ENCODE results near the gene GLI3.

Gene GLI3

GRCh38 chr7:42142089-42142488, 94.9 kb downstream of the GLI3 start:
- no peak overlapping the region for H3K4me3 ChIP-seq (ENCODE audit: low read length)
- no peak for DNase-seq (ENCODE audit: low read depth)
- TF ChIP-seq CTCF (IDR thresholded peaks at IDR 0.05; ENCODE audit: insufficient read depth, low read depth, low read length, missing control alignments), result no peak

- H3K4me3 ChIP-seq (ENCODE audit: low read length), result no peak overlapping the region
- DNase-seq (ENCODE audit: low read depth), result no peak
- no peak for TF ChIP-seq CTCF (IDR thresholded peaks at IDR 0.05; ENCODE audit: insufficient read depth, low read depth, low read length, missing control alignments)
Observed at GRCh38 chr7:42139751-42140150, 97.3 kb downstream of the GLI3 start.

GRCh38 chr7:42138691-42139090, 98.3 kb downstream of the GLI3 start:
- no peak overlapping the region for H3K4me3 ChIP-seq (ENCODE audit: low read length)
- DNase-seq (ENCODE audit: low read depth), result no peak
- TF ChIP-seq CTCF (IDR thresholded peaks at IDR 0.05; ENCODE audit: insufficient read depth, low read depth, low read length, missing control alignments), result no peak

DNA sequence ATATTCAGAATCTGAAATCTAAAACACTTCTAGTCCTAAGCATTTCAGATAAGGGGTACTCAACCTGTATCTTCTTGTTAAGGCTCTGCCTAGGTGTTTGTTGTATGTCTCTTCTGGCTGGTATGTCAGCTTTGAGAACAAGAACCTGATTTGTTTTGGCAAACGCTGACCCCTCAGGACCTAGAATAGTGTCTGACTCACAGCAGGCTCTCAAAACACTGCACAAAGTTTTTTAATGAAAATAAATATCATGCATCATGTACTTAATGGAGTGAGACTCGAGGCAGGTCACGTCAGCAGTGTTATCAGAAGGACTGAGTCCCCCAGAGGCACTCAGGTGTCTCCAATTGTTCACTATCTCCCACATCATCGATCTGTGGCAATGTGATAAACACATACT, 99.1 kb downstream of the GLI3 start:
- no peak for TF ChIP-seq CTCF (IDR thresholded peaks at IDR 0.05; ENCODE audit: insufficient read depth, low read depth, low read length, missing control alignments)
- no peak overlapping the region for H3K4me3 ChIP-seq (ENCODE audit: low read length)
- peak; percentile 14 for DNase-seq (ENCODE audit: low read depth)

- DNase-seq (ENCODE audit: low read depth), result no peak
- no peak for TF ChIP-seq CTCF (IDR thresholded peaks at IDR 0.05; ENCODE audit: insufficient read depth, low read depth, low read length, missing control alignments)
- no peak overlapping the region for H3K4me3 ChIP-seq (ENCODE audit: low read length)
Observed at GRCh38 chr7:42137431-42137830, 99.6 kb downstream of the GLI3 start.

DNA sequence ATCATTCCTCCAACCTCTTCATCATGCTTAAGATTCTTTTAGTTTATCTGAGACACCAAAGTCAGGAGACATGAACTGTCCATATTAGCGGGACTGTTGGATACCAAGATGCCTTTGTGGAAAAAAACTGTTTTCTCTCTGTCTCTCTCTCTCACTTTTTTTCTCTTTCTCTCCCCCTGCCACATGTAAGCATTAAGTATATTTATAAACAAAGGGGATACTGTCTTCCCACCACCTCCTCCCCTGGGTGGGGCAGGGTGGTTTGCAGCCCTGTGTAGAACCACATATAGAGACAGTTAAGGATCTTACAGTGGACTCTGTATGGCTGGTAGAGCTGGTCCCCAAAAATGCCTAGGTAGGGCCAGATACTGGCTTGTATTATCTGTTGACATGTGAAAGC, 101.3 kb downstream of the GLI3 start:
- no peak for TF ChIP-seq CTCF (IDR thresholded peaks at IDR 0.05; ENCODE audit: insufficient read depth, low read depth, low read length, missing control alignments)
- H3K4me3 ChIP-seq (ENCODE audit: low read length), result no peak overlapping the region
- no peak for DNase-seq (ENCODE audit: low read depth)

- no peak overlapping the region for H3K4me3 ChIP-seq (ENCODE audit: low read length)
- TF ChIP-seq CTCF (IDR thresholded peaks at IDR 0.05; ENCODE audit: insufficient read depth, low read depth, low read length, missing control alignments), result no peak
Observed at GRCh38 chr7:42134276-42134876, 102.6 kb downstream of the GLI3 start.

More at GRCh38 chr7:42134276-42134876, 102.6 kb downstream of the GLI3 start:
- DNase-seq (ENCODE audit: low read depth), result no peak
